Uterus (tissue), 2 donors: ENCODE results near the gene TRAF5.

Experiments
- CTCF ChIP-seq, 4 experiments: fragments of 200-600 bp in 2 of 4; fragments of 450-650 bp in 2 of 4; sonication (generic) in 2 of 4; IDR thresholded peaks; one replicate each; pipeline ENCODE4 v1.5.1; 2016 to 2019; ENCODE audit warnings: antibody characterized with exemption in 4 of 4, mild to moderate bottlenecking in 2 of 4, moderate library complexity in 1 of 4
- POLR2A ChIP-seq, 2 donors: fragments of 450-650 bp; IDR thresholded peaks; one replicate each; pipeline ENCODE4 v1.6.1; 2016; ENCODE audit warnings: antibody characterized with exemption in 2 of 2, mild to moderate bottlenecking in 1 of 2, moderate library complexity in 1 of 2

DNA sequence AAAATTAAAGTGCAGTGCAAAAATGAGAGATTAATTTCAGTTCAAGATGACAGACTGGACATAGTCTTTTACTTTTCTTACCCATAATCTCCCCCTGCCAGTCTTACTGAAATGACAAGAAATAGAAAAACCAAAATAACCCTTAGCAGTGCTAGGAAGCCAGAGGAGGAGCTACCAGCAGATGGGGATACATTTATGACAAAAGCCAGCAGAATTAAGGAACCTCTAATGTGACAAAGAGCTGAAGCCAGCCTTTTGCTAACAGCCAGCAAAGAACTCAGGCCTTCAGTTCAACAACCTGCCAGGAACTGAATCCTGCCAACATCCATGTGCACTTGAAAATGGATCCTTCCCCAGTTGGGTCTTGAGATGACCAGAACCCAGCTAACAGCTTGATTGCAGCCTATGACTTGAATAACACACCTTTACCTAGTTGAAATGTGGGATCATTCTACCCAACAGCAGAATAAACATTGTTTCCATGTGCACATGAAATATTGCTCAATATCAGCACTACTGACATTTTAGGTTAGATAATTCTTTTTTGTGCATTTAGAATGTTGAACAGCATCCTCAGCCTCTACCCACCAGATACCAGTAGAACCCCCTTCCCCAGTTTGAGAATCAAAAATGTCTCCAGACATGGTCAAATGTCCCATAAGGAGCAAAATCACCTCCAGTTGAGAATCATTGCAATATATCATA, 7.9 kb upstream of the TRAF5 start:
- no peak for TF ChIP-seq CTCF (IDR thresholded peaks at IDR 0.05)
- TF ChIP-seq POLR2A (IDR thresholded peaks at IDR 0.05), result no peak
